DOHH2 (cell line): ENCODE measurements around the gene PPP6R3.
"Not testable (repeated sequence)": the region's sequence is repeated elsewhere in the genome, so short reads cannot be mapped to it uniquely, and the experiment has no call there.

Experiments
- EZH2phosphoT487 ChIP-seq: fragments of 200-600 bp; sonication (generic); IDR thresholded peaks from 2 replicates; pipeline ENCODE4 v1.6.1; 2017; ENCODE audit warnings: borderline replicate concordance, mild to moderate bottlenecking, antibody characterized with exemption, low read length, moderate library complexity, mixed read lengths
- TF ChIP-seq, protein P1 (sequence below): fragments of 200-600 bp; sonication (generic); IDR thresholded peaks from one replicate; pipeline ENCODE4 v1.5.1; 2014; ENCODE audit warnings: antibody characterized with exemption, mild to moderate bottlenecking, low read depth, low read length; ENCODE audit not compliant: poor library complexity, severe bottlenecking

DNA sequence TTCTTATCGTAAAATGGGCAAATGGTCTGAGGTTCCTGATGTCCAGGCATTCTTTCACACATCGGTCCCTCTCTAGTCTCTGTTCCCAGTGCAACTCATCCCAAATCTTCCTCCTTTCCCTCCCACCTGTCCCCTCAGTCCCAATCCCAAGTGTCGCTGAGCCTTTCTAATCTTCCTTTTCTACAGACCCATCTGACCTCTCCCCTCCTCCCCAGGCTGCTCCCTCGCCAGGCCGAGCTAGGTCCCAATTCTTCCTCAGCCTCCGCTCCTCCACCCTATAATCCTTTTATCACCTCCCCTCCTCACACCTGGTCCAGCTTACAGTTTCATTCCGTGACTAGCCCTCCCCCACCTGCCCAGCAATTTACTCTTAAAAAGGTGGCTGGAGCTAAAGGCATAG, 174.6 kb downstream of the PPP6R3 start:
- TF ChIP-seq, protein P1, sequence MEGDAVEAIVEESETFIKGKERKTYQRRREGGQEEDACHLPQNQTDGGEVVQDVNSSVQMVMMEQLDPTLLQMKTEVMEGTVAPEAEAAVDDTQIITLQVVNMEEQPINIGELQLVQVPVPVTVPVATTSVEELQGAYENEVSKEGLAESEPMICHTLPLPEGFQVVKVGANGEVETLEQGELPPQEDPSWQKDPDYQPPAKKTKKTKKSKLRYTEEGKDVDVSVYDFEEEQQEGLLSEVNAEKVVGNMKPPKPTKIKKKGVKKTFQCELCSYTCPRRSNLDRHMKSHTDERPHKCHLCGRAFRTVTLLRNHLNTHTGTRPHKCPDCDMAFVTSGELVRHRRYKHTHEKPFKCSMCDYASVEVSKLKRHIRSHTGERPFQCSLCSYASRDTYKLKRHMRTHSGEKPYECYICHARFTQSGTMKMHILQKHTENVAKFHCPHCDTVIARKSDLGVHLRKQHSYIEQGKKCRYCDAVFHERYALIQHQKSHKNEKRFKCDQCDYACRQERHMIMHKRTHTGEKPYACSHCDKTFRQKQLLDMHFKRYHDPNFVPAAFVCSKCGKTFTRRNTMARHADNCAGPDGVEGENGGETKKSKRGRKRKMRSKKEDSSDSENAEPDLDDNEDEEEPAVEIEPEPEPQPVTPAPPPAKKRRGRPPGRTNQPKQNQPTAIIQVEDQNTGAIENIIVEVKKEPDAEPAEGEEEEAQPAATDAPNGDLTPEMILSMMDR: not testable (repeated sequence)
- TF ChIP-seq EZH2phosphoT487: not testable (repeated sequence)
